Choroid plexus epithelial cell (primary cell): Measurements from ENCODE around the gene XRN2.

Source experiments
- DNase-seq: peaks from one replicate; pipeline ENCODE4 v3.0.0-alpha.2; 2010; ENCODE audit warnings: low read depth
- H3K4me3 ChIP-seq: 2 replicates; pipeline ENCODE4 v1.5.1; 2011; ENCODE audit warnings: low read depth, mild to moderate bottlenecking, control low read depth, low read length, moderate library complexity
- CTCF ChIP-seq: conservative IDR thresholded peaks from 2 replicates; pipeline ENCODE4 v1.5.1; 2011; ENCODE audit warnings: low read depth, mild to moderate bottlenecking, control low read depth, inconsistent platforms, low read length, moderate library complexity

Gene XRN2

GRCh38 chr20:21294755-21295154, 8.4 kb upstream of the XRN2 start:
- no peak for TF ChIP-seq CTCF
- H3K4me3 ChIP-seq, result no peak overlapping the region
- no peak for DNase-seq

DNA sequence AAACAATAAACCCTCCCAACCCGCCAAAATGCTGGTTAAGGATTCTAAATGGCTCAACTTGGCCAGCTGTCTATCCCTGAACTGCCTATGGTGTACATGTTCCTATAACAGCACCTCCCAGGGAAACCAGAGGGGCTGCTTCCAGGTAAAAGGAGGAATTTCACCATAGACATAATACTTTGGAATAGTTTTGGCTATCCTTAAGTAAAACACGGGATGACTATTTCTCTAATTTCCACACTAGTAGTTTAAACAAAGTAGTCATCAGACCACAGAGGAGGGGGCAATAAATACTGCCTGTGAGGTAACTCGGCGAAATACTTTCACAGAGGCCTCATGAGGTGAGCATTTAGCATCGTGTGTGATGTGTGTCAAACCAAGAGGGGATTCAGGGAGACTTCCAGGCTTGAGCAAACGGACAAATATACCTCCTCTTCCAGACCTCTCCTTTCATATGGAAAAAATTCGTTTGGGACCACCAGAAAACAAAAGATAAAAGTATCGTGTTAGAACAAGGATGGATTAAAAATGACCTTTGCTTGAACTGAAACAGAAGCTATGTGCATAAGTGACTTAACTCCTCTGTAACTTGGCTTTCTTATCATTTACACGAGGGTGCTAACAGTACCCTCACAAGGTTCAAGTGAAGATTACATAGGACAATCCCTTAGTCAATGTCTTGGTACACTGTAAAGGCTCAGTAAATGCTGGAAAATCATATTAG, 1.0 kb upstream of the XRN2 start:
- DNase-seq, result no peak
- no peak for TF ChIP-seq CTCF
- peak overlapping the region; percentile 92 for H3K4me3 ChIP-seq

GRCh38 chr20:21302664-21303060, 469 bp upstream of the XRN2 start:
- DNase-seq, result no peak
- TF ChIP-seq CTCF, result no peak

DNA sequence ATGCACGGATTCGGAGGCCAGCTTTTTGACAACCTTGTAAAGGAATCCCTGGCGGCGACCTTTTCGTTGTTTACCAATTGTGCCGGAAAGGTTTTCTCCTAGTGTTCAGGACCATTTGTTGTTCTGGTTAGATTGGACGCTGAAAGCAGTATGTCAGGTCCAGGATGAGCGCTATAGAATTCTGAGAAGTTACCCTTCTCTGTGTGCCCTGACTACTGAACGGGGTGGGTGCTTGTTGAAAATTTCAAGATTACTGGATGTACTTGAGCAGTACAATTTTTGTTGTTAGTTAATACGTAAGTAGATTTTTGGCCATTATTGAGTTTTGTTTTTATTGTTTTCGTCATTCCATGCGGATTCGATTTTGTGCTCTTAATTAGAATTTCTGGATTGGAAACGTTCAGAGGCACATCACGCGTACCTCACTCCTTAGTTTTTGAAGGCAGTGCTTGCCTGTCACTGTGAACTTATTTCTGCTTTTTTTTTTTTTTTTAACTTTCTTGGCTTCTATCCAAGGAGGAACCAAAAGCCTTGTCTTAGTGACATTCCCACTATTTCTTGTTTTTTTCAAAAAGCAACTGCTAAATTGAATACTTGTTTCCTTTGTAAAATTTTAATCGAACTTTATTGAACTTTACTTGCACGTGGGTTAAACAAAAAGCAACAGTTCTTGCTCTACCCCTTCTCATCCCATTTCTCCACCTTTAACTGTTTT, 898 bp downstream of the XRN2 start:
- DNase-seq, result peak; percentile 39
- H3K4me3 ChIP-seq, result peak overlapping the region; percentile 92

More at GRCh38 chr20:21302664-21303060, 469 bp upstream of the XRN2 start:
- H3K4me3 ChIP-seq, result peak overlapping the region; percentile 92

DNA sequence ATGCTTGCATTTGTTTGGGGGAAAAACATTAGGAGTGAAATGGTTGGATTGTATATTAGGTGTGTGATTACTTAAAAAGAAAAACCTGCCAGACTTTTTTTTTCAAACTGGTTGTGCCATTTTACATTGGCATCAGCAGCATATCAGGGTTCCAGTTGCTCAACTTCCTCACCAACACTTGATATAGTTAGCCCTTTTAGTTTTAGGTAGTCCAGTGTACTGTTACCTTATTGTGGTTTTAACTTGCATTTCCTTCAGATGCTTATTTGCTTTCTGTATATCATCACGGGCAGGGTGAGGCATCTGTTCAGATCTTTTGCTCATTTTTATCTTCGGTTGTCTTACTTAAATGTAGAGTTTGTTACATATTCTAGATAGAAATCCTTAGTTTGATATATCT, 5.2 kb downstream of the XRN2 start:
- no peak for TF ChIP-seq CTCF
- no peak for DNase-seq
- H3K4me3 ChIP-seq, result no peak overlapping the region

More for the DNA sequence above, 898 bp downstream of the XRN2 start:
- peak; percentile 4 for TF ChIP-seq CTCF

GRCh38 chr20:21309678-21310467, 6.7 kb downstream of the XRN2 start:
- no peak for DNase-seq
- TF ChIP-seq CTCF, result no peak
- H3K4me3 ChIP-seq, result no peak overlapping the region
